ENCODE measurements around the gene FPR1. TPM values are rescaled to one million over a fixed set of nuclear protein-coding genes. Genes with fewer than 3 reads are reported as not detected.
A peak's percentile ranks its signal among the peaks of the same experiment; 100 is the strongest.

Gene FPR1
- total RNA-seq (ENCODE audit: low replicate concordance): not detected in 2 replicates

- H3K4me3 ChIP-seq (ENCODE audit: low read depth, low read length): no peak within 1 kb of the TSS
- TF ChIP-seq CTCF (IDR thresholded peaks at IDR 0.05; ENCODE audit: insufficient read depth, low read length): no peak
- peak; percentile 25 for DNase-seq (ENCODE audit: low read depth)
These were observed at the start of gene FPR1 for GRCh38 chr19:51751655-51752054. Gene FPR1, minus strand, starts transcription at chr19:51751878. Its CDS starts 4,884 bp downstream, at chr19:51746994.

- DNase-seq (ENCODE audit: low read depth): peak; percentile 93
- H3K4me3 ChIP-seq (ENCODE audit: low read depth, low read length): no peak overlapping the region
- no peak for TF ChIP-seq CTCF (IDR thresholded peaks at IDR 0.05; ENCODE audit: insufficient read depth, low read length)
These were observed 49.0 kb upstream of the FPR1 start for GRCh38 chr19:51800473-51801244.

- DNase-seq (ENCODE audit: low read depth): no peak
- H3K4me3 ChIP-seq (ENCODE audit: low read depth, low read length): no peak overlapping the region
- no peak for TF ChIP-seq CTCF (IDR thresholded peaks at IDR 0.05; ENCODE audit: insufficient read depth, low read length)
These were observed 48.2 kb upstream of the FPR1 start for GRCh38 chr19:51799774-51800472.

- DNase-seq (ENCODE audit: low read depth): peak; percentile 98
- TF ChIP-seq CTCF (IDR thresholded peaks at IDR 0.05; ENCODE audit: insufficient read depth, low read length): no peak
- no peak overlapping the region for H3K4me3 ChIP-seq (ENCODE audit: low read depth, low read length)
These were observed 47.5 kb upstream of the FPR1 start for GRCh38 chr19:51799034-51799773.

- no peak overlapping the region for H3K4me3 ChIP-seq (ENCODE audit: low read depth, low read length)
- TF ChIP-seq CTCF (IDR thresholded peaks at IDR 0.05; ENCODE audit: insufficient read depth, low read length): no peak
- no peak for DNase-seq (ENCODE audit: low read depth)
These were observed 46.4 kb upstream of the FPR1 start for GRCh38 chr19:51798062-51798461.

- H3K4me3 ChIP-seq (ENCODE audit: low read depth, low read length): no peak overlapping the region
- no peak for TF ChIP-seq CTCF (IDR thresholded peaks at IDR 0.05; ENCODE audit: insufficient read depth, low read length)
- no peak for DNase-seq (ENCODE audit: low read depth)
These were observed 45.8 kb upstream of the FPR1 start for GRCh38 chr19:51797480-51797879.
